ENCODE data around the gene FHOD3.
A peak's percentile ranks its signal among the peaks of the same experiment; 100 is the strongest.

The FHOD3 gene

DNA sequence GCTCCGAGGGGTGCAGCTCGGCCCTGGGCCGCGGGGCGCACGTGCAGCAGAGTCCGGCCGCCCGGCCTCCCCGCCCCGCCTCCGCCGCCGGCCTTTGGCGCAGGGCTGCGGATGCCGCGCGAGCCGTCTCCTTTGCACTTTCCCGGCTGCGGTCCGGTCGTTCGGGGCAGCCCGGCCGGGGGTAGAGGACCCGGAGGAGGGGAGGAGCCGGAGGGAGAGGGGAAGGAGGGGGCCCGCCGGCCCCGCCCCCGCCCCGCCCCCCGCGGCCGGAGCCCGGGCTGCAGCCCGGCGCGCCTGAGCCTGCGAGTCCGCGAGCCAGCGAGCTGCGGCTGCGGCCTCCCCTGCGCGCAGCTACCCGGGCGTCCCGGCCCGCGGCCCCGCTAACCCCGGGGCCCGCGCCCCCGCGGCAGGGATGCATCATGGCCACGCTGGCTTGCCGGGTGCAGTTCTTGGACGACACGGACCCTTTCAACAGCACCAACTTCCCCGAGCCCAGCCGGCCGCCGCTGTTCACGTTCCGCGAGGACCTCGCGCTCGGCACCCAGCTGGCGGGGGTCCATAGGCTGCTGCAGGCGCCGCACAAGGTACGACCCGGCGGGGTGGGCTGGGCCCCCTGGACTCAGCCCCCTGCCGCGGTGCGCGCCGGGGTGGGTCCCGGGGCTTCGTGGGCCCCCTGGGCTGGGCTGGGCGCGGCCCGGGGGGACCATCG is at the start of gene FHOD3:
Gene FHOD3 (plus strand): TSS at position 297 of the 709 bp plus-strand sequence. CDS start 123 bp downstream, at position 420.
- no peak for DNase-seq

- DNase-seq, result no peak
These were observed 48.1 kb upstream of the FHOD3 start for GRCh38 chr18:36249392-36249791.

DNA sequence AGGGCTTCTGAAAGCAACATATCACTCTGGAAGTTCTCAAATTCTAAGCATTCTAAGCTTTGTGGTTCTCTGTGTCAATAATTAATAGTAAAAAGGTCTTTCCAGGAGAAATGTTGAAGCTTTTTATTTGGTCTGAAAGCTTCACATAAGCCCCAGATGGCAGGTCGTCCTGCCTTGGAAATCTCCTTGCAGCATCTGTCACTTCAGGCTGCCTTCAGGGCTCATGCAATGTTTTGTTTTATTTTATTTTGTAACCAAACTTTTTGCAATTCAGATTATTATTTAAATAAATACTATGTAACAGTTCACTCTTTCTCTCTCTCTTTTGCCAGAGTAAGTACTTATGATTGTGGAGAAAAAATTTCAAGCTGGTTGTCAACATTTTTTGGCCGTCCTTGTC is 46.7 kb upstream of the FHOD3 start:
- no peak for DNase-seq

DNA sequence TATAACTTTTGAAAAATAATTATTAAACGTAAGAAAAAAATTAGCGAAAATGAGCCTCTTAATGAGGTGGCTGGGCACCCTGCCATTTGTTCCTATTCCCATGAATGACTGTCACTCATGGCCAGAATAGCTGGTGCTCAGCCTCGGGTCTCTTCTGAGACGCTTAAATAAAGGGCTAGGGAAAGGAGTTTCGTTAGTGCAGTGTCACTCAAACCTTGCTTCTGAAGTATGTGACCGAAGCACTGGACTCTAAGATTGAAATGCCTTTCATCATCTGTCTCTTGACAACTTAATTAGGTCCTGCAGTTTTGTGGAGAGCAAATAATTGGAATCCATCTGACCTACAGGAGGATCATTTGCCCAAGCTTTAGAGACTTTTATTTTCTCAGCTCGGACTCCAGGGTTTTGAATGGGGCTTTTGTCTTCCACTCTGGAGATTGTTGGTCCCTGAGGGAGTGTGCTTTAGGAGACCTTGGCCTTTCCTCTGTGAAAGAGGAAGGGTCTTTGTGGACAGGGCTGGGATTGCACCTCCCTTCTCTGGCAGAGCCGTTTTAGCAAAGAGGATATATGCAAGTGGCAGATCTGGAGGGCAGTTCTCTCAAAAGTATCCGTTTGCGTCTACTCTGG is 42.3 kb upstream of the FHOD3 start:
- no peak for DNase-seq

DNA sequence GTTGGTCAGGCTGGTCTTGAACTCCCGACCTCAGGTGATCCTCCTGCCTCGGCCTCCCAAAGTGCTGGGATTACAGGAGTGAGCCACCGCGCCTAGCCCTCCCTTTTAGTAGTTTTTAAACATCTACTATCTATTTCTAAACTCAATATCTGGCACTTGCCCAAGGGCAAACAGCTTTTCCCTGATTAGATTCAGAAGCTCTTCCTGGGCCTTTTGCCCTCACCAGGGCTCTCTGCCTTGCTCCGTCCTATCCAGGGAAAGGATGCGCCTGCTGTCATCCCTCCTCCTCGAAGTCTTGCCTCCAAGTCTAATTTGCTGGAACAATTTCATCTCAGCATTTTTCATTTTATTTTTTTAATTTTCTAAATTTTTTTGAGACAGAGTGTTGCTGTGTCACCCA is 41.4 kb upstream of the FHOD3 start:
- no peak for DNase-seq

GRCh38 chr18:36262971-36263370 is 34.5 kb upstream of the FHOD3 start:
- no peak for DNase-seq

DNA sequence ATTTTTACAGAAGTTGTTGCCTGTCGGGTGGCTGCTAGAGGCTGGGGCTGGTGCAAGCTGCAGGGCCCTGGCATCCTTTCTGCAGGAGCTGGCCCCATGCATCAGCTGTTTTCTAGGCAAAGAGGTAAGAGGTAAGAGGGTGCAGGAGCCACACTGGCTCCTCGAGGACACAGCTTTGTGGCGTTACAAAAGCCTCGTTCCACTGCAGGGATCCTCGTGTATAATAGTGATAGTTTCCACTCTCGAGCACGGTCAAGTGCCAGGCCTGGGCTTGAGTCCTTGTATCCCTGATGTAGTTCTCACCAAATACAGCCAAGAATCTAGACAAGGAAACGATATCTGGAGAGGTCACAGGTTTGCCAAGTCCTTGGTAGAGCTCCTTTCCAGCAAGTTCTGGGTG is 33.2 kb upstream of the FHOD3 start:
- DNase-seq, result no peak

- DNase-seq, result no peak
These were observed 32.5 kb upstream of the FHOD3 start for GRCh38 chr18:36265015-36265414.

- no peak for DNase-seq
These were observed 28.4 kb upstream of the FHOD3 start for GRCh38 chr18:36269157-36269556.

DNA sequence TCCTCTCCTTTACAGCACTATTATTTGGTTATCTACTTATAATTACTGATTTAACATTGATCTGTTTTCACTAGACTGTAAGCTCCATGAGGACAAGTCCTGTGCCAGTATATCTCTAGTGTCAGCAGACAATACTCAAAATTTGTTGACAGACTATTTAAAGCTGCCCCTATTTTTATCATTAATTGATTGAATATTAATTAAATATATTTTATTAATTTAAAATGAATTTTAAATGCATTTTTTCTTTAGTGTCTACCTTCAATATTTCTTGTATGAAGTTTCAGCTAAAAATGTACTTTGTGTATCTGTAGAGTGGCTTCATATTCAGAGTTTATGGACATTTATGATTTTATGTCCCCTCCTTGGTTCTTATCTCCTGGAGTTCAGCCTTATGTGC is 26.4 kb upstream of the FHOD3 start:
- no peak for DNase-seq

- DNase-seq, result no peak
These were observed 24.2 kb upstream of the FHOD3 start for GRCh38 chr18:36273347-36273746.

- DNase-seq, result no peak
These were observed 23.3 kb upstream of the FHOD3 start for GRCh38 chr18:36274083-36274715.

GRCh38 chr18:36275561-36275960 is 22.0 kb upstream of the FHOD3 start:
- DNase-seq, result no peak

DNA sequence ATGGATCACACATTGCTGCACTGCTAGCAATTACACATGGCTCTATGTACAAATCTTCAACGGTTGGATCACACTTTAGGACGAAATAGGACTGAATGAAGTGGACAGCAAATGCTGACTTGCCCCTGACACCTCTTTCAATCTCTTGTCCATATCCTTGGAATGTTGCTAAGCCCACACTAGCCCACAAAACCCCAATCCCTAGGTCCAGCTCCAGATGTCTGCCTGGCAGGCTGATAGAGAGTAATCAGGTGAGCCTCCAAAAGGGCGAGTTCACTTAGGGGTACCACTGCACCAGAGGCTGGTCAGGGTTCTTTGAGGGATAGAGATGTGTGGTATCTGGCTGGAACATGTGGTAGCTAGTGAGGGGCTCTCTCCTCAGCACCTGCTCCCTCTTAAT is 18.5 kb upstream of the FHOD3 start:
- no peak for DNase-seq

DNA sequence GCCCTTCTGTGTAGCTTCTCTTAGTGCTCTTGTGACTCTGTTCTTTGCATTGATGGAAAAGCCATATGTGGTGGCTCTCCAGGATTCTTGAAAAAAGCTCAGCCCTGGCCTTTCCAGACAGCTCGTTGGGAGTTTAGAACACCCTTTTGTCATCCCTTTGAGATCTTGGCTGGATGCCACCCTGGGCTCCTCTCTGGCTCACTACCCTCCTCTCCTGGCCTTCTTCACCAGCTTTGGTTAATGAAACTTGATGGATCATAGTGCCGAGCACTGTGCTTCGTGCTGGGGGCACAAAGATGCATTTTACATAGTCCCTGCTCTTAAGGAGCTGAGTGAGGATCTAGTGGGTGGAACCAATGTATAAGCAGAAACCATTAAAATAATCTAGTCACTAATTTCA is 15.6 kb upstream of the FHOD3 start:
- DNase-seq, result no peak

- DNase-seq, result no peak
These were observed 14.1 kb upstream of the FHOD3 start for GRCh38 chr18:36283448-36283847.

GRCh38 chr18:36284268-36284667 is 13.2 kb upstream of the FHOD3 start:
- no peak for DNase-seq

GRCh38 chr18:36284671-36285295 is 12.7 kb upstream of the FHOD3 start:
- DNase-seq, result peak in 1 of 2 experiments; percentile 28

DNA sequence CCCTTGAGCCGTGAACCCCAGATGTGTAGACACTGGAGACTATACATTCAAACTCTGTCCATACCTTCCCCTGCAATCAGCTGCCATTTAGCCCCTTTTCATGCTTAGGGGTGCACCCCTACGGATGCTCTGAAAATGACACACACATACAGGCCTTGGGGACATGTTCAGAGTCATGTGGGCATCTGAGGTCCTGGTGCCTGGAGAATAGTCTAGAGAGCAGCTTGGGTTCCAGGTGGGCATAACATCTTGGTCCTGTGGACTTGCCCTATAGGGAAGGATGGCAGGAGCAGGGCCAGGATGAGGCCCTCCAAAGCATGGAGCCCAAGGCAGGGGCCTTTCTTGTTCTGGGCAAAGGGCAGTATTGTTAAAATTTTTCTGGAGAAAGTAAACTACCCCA is 9.9 kb upstream of the FHOD3 start:
- DNase-seq, result no peak

DNA sequence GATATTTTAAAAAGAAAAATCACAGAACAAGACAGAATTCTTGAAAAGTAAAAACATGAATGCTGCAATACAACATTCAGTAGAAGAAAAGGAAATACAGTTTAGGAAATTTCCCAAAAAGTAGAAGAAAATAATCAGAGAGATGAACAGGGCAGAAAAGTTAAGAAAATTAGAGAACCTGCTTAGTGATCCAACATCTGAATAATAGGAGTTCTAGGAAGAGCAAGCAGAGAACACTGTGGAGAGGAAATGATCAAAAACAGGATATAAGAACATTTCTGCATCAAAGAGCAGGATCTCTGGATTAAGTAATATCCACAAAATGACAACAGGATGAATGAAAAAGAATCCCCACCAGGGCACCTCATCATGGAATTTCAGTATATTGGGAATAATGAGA is 8.8 kb upstream of the FHOD3 start:
- no peak for DNase-seq

- no peak for DNase-seq
These were observed 3.5 kb upstream of the FHOD3 start for GRCh38 chr18:36294031-36294430.

- no peak for DNase-seq
These were observed 2.3 kb upstream of the FHOD3 start for GRCh38 chr18:36295214-36295613.

- no peak for DNase-seq
These were observed 1.6 kb upstream of the FHOD3 start for GRCh38 chr18:36295880-36296301.
